Upper lobe of left lung (tissue), 4 donors: ENCODE results near the gene BNIP2.

Experiments used
- POLR2A ChIP-seq, 4 donors: fragments of 450-650 bp; IDR thresholded peaks; one replicate each; pipeline ENCODE4 v1.5.1; 2016 to 2017; ENCODE audit warnings: antibody characterized with exemption in 4 of 4, mild to moderate bottlenecking in 2 of 4
- TF ChIP-seq, protein P1 (sequence below), 6 experiments: fragments of 450-650 bp in 4 of 6; fragments of 200-600 bp in 2 of 6; sonication (generic) in 2 of 6; IDR thresholded peaks; one replicate each; pipeline ENCODE4 v1.5.1; 2016 to 2019; ENCODE audit warnings: antibody characterized with exemption in 6 of 6

DNA sequence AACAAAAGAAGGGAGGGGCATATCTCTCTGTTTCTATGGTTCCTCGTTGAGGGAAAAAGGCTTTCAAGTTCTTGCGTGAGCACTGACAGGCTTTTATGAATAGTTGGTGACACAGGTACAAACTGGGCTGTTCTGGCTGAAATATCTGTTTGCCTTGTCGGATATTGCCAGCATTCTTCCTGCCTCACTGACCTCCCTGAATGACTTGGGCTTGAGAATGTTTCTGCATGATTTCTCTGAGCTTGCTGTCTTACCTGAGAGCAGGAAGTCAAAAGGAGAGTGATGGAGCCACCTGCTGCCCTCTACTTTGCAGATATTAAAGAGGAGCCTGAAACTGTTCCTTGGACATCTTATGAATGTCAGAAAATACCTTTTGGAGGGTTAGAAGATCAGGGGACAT, 72.7 kb downstream of the BNIP2 start:
- no peak for TF ChIP-seq POLR2A (IDR thresholded peaks at IDR 0.05)
- TF ChIP-seq, protein P1, sequence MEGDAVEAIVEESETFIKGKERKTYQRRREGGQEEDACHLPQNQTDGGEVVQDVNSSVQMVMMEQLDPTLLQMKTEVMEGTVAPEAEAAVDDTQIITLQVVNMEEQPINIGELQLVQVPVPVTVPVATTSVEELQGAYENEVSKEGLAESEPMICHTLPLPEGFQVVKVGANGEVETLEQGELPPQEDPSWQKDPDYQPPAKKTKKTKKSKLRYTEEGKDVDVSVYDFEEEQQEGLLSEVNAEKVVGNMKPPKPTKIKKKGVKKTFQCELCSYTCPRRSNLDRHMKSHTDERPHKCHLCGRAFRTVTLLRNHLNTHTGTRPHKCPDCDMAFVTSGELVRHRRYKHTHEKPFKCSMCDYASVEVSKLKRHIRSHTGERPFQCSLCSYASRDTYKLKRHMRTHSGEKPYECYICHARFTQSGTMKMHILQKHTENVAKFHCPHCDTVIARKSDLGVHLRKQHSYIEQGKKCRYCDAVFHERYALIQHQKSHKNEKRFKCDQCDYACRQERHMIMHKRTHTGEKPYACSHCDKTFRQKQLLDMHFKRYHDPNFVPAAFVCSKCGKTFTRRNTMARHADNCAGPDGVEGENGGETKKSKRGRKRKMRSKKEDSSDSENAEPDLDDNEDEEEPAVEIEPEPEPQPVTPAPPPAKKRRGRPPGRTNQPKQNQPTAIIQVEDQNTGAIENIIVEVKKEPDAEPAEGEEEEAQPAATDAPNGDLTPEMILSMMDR (IDR thresholded peaks at IDR 0.05): no peak
